Pulmonary artery endothelial cell (primary cell): ENCODE results near the gene KIF26B. TPM values are rescaled to one million over a fixed set of nuclear protein-coding genes. Genes with fewer than 3 reads are reported as not detected.
"Not testable (repeated sequence)": the region's sequence is repeated elsewhere in the genome, so short reads cannot be mapped to it uniquely, and the experiment has no call there.

Source experiments
- DNase-seq: peaks from one replicate; pipeline ENCODE4 v3.0.0-alpha.2; 2011; ENCODE audit warnings: low read depth, low spot score
- total RNA-seq: library from RNA; depleted of rRNA; stranded (reverse); fragments of >200 nt; gene quantifications from 2 replicates; pipeline ENCODE4 v1.2.3, GENCODE V29; 2014

KIF26B gene
- total RNA-seq, 1 donor from 2014 or later = 0.13 TPM

GRCh38 chr1:245622332-245623014 lies 467.7 kb downstream of the KIF26B start:
- DNase-seq = no peak

- DNase-seq = no peak
Measured at GRCh38 chr1:245641384-245641783, 486.6 kb downstream of the KIF26B start.

- DNase-seq = no peak
Measured at GRCh38 chr1:245645406-245645805, 490.6 kb downstream of the KIF26B start.

GRCh38 chr1:245645894-245646293 lies 491.1 kb downstream of the KIF26B start:
- DNase-seq = no peak

- DNase-seq = no peak
Measured at GRCh38 chr1:245648749-245649522, 494.2 kb downstream of the KIF26B start.

- DNase-seq = no peak
Measured at GRCh38 chr1:245649666-245650065, 494.9 kb downstream of the KIF26B start.

- DNase-seq = no peak
Measured at GRCh38 chr1:245650441-245650960, 495.7 kb downstream of the KIF26B start.

- no peak for DNase-seq
Measured at GRCh38 chr1:245651093-245651492, 496.3 kb downstream of the KIF26B start.

- DNase-seq = no peak
Measured at GRCh38 chr1:245652116-245652515, 497.3 kb downstream of the KIF26B start.

- DNase-seq = no peak
Measured at GRCh38 chr1:245652660-245653427, 498.1 kb downstream of the KIF26B start.

- no peak for DNase-seq
Measured at GRCh38 chr1:245654460-245655050, 499.8 kb downstream of the KIF26B start.

- DNase-seq = no peak
Measured at GRCh38 chr1:245656189-245656717, 501.5 kb downstream of the KIF26B start.

- no peak for DNase-seq
Measured at GRCh38 chr1:245657371-245657770, 502.6 kb downstream of the KIF26B start.

GRCh38 chr1:245663373-245663772 lies 508.6 kb downstream of the KIF26B start:
- DNase-seq = no peak

- no peak for DNase-seq
Measured at GRCh38 chr1:245663841-245664240, 509.1 kb downstream of the KIF26B start.

- DNase-seq = no peak
Measured at GRCh38 chr1:245666412-245666811, 511.6 kb downstream of the KIF26B start.

GRCh38 chr1:245671349-245671748 lies 516.6 kb downstream of the KIF26B start:
- no peak for DNase-seq

GRCh38 chr1:245671966-245672767 lies 517.4 kb downstream of the KIF26B start:
- no peak for DNase-seq

GRCh38 chr1:245672836-245673656 lies 518.3 kb downstream of the KIF26B start:
- DNase-seq = not testable (repeated sequence)
